ENCODE results near the gene AURKA.

The AURKA gene

GRCh38 chr20:56362833-56363413 is 29.1 kb downstream of the AURKA start:
- DNase-seq (ENCODE audit: low read depth in 2 of 2): no peak
- no peak overlapping the region for H3K4me3 ChIP-seq (replicated peaks in 1 of 2; ENCODE audit: low read depth in 2 of 2, low read length in 2 of 2)
- TF ChIP-seq CTCF (IDR thresholded peaks at IDR 0.05; ENCODE audit: low read depth, low read length): no peak

GRCh38 chr20:56361900-56362299 is 30.1 kb downstream of the AURKA start:
- H3K4me3 ChIP-seq (replicated peaks in 1 of 2; ENCODE audit: low read depth in 2 of 2, low read length in 2 of 2): no peak overlapping the region
- DNase-seq (ENCODE audit: low read depth in 2 of 2): no peak
- no peak for TF ChIP-seq CTCF (IDR thresholded peaks at IDR 0.05; ENCODE audit: low read depth, low read length)

- no peak overlapping the region for H3K4me3 ChIP-seq (replicated peaks in 1 of 2; ENCODE audit: low read depth in 2 of 2, low read length in 2 of 2)
- no peak for TF ChIP-seq CTCF (IDR thresholded peaks at IDR 0.05; ENCODE audit: low read depth, low read length)
- no peak for DNase-seq (ENCODE audit: low read depth in 2 of 2)
These were observed 31.2 kb downstream of the AURKA start for GRCh38 chr20:56360908-56361205.

DNA sequence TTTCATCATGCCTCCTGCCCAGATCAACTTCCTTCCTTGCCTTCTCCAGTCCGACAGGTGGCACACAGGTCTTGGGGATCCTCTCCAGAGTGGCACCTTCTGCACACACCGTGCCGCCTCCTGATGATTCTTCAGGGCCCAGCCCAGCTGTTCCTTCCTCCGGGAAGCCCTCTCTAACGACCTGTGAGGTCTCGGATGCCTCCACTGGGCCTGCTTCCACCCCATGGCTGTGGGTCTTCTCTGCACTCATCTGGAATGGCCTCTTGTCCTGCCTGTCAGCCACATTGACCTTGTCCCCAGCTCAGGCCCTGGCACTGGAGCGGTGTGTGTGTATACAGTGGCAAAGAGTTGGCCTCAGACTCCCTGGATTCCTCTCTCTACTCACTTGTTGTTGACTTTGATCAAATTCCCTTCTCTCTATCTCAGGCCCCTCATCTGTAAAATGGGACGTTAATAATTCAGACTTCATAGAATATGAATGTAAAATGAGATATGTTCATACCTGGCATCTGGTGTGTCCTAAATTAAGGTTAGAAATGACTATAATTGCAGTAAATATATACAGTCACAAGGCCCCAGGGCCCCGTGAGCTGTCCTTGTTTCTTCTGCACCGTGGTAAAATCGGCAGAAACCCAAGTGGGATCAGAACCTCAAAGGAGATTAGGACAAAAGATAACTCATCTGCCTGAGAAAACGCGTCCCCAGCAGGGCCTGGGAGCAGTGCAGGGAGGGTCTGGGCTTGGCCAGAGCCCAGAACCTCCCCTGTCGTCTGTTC is 31.7 kb downstream of the AURKA start:
- DNase-seq (ENCODE audit: low read depth in 2 of 2): no peak
- TF ChIP-seq CTCF (IDR thresholded peaks at IDR 0.05; ENCODE audit: low read depth, low read length): no peak
- H3K4me3 ChIP-seq (replicated peaks in 1 of 2; ENCODE audit: low read depth in 2 of 2, low read length in 2 of 2): peak overlapping the region; percentile 84 to 85

- TF ChIP-seq CTCF (IDR thresholded peaks at IDR 0.05; ENCODE audit: low read depth, low read length): no peak
- H3K4me3 ChIP-seq (replicated peaks in 1 of 2; ENCODE audit: low read depth in 2 of 2, low read length in 2 of 2): peak overlapping the region; percentile 84 to 85
- peak; percentile 74 to 80 for DNase-seq (ENCODE audit: low read depth in 2 of 2)
These were observed 32.5 kb downstream of the AURKA start for GRCh38 chr20:56359212-56360132.

GRCh38 chr20:56358600-56359211 is 33.3 kb downstream of the AURKA start, which contains the start of gene FAM210B:
FAM210B (plus strand) TSS chr20:56358974; CDS start chr20:56359006, 32 bp downstream.
- DNase-seq (ENCODE audit: low read depth in 2 of 2): peak; percentile 86 to 92
- TF ChIP-seq CTCF (IDR thresholded peaks at IDR 0.05; ENCODE audit: low read depth, low read length): no peak
- peak within 1 kb of the TSS; percentile 84 to 85 for H3K4me3 ChIP-seq (replicated peaks in 1 of 2; ENCODE audit: low read depth in 2 of 2, low read length in 2 of 2)

All from cardiac fibroblast (primary cell).